HG03571 (cell line): ENCODE data around the gene SMLR1.

Experiments
- ATAC-seq: cut with Tn5 transposase; IDR thresholded peaks from one replicate; pipeline ENCODE4 v1.9.1; 2021; ENCODE audit not compliant: unreplicated experiment

Gene SMLR1

DNA sequence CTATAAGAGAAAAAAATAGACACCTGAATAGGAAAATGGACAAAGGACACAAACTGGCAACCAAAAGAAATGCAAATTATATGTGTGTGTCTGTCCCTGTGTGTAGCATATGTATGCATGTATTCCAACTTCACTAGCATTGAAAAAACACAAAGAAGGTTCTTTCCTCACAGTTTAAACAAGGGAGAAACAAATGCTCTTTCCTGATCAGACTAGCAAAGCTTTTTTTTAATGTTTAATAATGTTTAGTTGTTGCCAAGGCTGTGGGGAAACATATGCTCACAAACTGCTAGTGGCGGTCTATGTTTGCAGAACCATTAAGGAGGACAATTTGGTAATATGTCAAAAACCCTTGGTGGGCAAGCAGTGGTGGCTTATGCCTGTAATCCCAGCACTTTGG is 22.4 kb downstream of the SMLR1 start:
- ATAC-seq = no peak

DNA sequence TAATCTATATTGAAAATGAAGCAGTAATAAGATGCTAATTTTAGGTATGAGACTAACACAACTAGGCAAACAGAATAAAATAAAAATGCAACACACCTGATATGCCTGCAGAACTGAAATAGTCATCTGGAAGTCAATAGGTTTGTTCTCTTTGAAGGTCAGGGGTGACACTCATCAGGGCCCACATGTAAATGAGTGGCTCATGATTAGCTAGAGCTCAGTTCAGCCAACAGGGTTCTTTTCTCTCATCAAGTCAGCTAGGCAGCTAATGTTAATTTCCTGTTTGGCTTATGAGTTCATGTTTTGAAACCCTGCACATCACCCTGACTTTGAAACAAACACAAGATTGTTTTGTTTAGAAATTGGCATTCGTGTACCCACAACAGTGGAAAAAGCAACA is 23.8 kb downstream of the SMLR1 start:
- no peak for ATAC-seq

- no peak for ATAC-seq
These were observed 25.8 kb downstream of the SMLR1 start for GRCh38 chr6:130852844-130853554.

- ATAC-seq = no peak
These were observed 26.5 kb downstream of the SMLR1 start for GRCh38 chr6:130853555-130854183.

GRCh38 chr6:130858054-130858453 is 30.8 kb downstream of the SMLR1 start:
- ATAC-seq = no peak

- ATAC-seq = no peak
These were observed 31.4 kb downstream of the SMLR1 start for GRCh38 chr6:130858498-130859160.

DNA sequence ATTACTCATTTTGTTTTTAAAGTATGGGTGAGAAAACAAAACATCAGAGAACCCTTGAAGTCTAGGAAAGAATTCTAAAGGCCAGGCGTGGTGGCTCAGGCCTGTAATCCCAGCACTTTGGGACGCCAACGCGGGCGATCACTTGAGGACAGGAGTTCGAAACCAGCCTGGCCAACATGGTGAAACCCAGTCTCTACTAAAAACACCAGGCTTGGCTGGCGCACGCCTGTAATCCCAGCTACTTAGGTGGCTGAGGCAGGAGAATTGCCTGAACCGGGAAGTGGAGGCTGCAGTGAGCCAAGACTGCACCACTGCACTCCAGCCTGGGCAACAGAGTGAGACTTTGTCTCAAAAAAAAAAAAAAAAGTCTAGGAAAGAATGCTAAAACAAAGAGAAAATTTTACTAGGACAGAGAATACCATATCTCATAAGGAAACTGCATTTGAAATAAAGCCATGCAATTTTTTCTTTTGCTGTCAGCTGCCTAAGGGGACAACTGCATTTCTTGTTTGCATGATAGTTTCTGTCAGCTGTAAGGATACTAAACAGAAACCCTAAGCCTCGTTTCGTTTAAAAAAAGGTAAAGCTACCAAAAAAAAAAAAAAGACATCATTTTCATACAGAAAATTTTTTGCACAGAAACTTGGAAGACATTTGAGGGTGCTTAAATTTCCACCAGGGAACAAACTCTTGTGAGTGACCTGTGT is 32.1 kb downstream of the SMLR1 start:
- ATAC-seq = no peak

DNA sequence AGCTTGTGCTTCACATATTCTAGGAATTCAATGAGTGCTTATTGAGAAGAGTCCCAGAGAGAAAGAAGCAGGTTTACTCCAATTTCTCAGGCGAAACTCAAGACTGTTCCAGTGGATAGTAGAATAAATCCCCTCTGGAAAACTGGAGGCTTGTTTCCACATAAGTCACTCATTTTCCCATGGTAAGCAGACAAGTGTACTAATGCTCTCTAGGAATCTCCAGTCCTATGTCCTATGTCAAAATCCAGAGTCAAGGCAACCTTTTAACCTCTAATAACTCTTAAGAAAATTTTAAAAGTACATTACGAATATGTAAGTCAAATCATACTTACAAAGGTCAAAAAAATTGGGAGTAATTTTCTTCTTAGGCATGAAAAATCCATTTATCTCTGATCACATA is 35.2 kb downstream of the SMLR1 start:
- ATAC-seq = no peak

GRCh38 chr6:130863415-130864230 is 36.4 kb downstream of the SMLR1 start:
- ATAC-seq = no peak

DNA sequence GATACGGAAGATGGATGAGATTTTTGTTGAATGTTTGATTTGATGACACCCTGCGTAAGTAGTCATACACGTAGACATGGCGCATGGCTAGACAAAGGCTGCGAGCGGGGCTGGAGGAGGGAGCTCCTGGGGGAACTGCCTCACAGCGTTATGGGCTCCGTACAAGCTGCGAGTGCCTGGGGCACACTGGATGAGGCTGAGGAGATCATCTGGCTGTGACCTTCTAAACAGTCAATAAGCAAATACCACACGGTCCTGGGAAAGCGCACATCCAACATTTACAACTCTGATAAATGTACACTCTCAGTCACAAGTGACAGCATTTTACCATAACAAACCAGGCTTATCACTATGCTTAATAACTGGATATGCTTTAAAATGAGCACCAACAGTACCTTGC is 37.1 kb downstream of the SMLR1 start:
- ATAC-seq = no peak

- ATAC-seq = no peak
These were observed 38.6 kb downstream of the SMLR1 start for GRCh38 chr6:130865793-130866192.

DNA sequence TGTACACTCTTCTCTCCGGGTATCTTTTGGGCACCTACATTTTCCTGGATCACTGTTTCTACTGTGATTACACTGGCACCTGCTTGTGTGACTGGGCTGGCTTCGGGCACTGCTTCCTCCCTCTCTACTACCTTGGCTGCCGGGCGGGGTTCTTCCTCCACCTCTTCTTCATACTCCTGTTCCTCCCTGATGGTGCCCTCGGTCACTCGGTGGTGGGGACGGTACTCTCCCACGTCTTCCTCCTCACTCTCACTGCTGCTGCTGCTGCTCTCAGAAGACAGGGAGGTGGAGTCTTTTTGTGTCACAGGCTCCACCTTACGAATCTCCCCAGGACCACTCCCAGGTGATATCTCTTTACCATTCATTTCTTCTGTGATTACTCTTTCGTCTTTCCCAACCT is 42.5 kb downstream of the SMLR1 start:
- no peak for ATAC-seq

- no peak for ATAC-seq
These were observed 43.1 kb downstream of the SMLR1 start for GRCh38 chr6:130870179-130870880.

- no peak for ATAC-seq
These were observed 45.3 kb downstream of the SMLR1 start for GRCh38 chr6:130872250-130873095.

DNA sequence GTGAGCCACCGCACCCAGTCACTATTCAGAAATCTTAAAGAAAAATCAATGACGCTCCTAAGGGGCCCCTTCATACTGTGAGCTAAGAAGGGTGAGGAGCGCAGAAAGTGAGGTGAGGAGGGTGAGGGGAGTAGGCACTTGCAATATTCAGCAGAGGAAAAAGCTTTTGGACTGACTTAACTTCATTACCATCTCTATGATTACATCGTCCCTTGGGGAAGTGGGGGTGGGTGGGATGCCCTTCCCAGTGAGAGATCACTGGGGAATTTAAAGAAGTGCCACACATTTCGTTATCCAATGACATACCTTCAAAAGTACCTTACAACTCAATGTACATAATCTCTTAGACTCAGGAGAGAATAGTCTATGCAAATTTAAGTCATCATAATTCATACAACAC is 46.5 kb downstream of the SMLR1 start:
- ATAC-seq = no peak

DNA sequence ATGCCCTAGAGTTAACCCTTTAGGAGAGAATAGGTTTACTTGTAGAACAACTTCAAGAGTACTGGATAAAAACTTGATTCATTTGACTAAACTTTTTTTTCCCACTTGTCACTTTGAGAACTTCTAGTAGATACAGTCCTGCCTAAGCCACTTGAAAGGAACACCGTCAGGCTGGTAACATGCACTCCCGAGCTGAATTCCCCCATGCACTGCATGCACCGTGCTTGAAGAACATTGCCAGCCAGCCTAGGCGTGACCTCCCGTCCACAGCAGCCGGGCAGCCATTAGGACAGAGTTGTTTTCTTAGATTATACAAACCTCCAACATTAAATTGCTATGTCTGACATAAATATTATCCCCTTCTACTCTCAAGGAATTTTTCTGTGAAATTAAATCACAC is 52.6 kb downstream of the SMLR1 start:
- no peak for ATAC-seq

DNA sequence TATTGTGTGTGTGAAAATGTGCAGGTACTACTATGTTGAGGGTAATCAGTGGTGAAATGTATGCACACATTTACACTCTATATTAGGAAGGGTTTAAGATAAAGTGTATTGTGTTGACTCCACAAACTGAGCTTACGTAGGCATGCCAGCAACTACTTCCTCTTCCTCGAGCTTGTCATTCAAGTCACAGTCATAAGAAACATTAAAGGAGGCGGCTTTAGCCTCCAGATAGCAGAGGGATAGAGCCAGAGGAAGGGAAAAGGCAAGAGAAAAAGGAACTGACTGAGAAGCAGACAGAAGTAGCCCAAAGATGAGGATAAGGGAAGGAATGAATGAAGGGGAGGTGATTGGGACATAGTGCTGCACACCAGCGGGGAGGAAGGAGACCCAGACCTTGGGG is 55.2 kb downstream of the SMLR1 start:
- ATAC-seq = no peak

DNA sequence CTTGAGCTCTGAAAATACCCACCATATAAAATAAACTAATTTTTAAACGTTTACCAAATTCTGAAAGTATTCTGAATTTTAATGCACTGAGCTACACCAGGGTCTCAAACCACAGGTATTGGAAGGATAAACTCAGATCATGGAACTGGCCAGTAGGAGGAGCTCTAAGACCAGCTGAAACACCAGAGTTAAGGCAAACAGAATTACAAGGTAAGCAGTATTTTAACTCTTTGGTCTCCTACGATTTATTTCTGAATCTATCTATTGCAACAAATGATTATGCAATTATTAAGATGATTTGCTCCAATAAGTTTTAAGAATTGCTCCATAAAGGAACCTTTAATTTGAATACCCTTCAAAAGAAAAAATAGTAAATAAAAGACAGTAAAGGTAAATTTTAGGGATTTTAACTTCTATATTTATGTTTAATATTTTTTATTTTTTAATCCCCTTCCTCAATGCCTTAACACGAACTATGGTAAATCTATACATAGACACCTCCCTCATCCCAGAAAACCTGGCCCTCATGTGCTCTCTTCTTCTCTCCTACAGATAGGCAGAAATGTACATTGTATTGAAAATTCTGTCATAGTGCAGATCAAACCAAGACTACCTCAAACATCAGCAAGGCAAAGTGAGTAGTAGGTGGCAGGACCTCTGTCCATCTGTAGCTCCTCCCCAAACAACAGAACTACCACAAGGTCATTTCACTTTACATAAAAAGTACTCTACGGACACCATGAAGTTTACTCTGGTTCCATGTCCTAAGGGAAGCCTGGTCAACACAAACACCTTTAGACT is 58.4 kb downstream of the SMLR1 start:
- ATAC-seq = peak; percentile 78
